Measurements from ENCODE around the gene PDE8A. TPM values are rescaled to one million over a fixed set of nuclear protein-coding genes. Genes with fewer than 3 reads are reported as not detected.

Gene PDE8A
- total and polyA plus RNA-seq, 2 donors (not counting 3 experiments of a cell fraction or from before 2014, with no cell fraction given): 21.3 to 45.7 TPM

DNA sequence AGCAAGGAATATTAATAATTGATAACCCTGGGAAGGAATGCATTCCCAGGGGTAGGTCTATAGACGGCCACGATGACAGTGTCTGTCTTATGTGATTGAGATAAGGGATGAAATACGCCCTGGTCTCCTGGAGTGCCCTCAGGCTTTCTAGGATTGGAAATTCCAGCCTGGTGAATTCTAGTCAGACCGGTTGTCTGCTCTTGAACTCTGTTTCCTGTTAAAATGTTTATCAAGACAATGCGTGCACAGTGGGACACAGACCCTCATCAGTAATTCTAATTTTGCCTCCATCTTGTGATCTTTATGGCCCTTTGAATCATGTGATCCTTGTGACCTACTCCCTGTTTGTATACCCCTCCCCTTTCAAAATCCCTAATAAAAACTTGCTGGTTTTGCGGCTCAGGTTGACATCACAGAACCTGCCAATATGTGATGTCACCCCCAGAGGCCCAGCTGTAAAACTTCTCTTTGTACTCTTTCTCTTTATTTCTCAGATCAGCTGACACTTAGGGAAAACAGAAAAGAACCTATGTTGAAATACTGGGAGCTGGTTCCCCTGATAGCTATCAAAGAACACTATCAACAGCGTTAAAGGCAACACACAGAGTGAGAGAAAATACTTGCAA is 183.3 kb downstream of the PDE8A start:
- dilution Hi-C loops (cut with MboI; ENCODE audit: extremely low pct_ligation_motif_present, low sequenced_read_pairs) (no loop called here), intact Hi-C loops (cut with micrococcal nuclease) (no loop called here)
- H3K27me3 ChIP-seq (ENCODE audit: control insufficient read depth in 2 of 2, insufficient read depth in 2 of 2, low read length in 2 of 2): no peaks in the 10 kb centered on the region
- H3K36me3 ChIP-seq (ENCODE audit: control insufficient read depth in 2 of 2, extremely low read depth in 1 of 2, insufficient read depth in 2 of 2, low read length in 2 of 2): no peaks in the 10 kb centered on the region
- H3K4me3 ChIP-seq (replicated peaks in 1 of 3; ENCODE audit: insufficient read depth in 1 of 3, low read depth in 1 of 3, low read length in 3 of 3): no peak overlapping the region
- H3K4me2 ChIP-seq (ENCODE audit: insufficient read depth, low read length): no peak overlapping the region
- ChIA-PET CTCF (no interaction called here), POLR2A (no interaction called here)
- TF ChIP-seq POLR2AphosphoS5 (IDR thresholded peaks at IDR 0.05; ENCODE audit: insufficient read depth, low read depth, low read length) (no peak), MAX (IDR thresholded peaks at IDR 0.05; ENCODE audit: insufficient read depth, insufficient read length) (no peak), FOS (IDR thresholded peaks at IDR 0.05; ENCODE audit: borderline replicate concordance, insufficient read depth, low read length) (no peak), MYC (IDR thresholded peaks at IDR 0.05; ENCODE audit: low read depth, low read length) (no peak), EZH2 (IDR thresholded peaks at IDR 0.05; ENCODE audit: borderline replicate concordance, low read depth, low read length, severe bottlenecking) (no peak), POLR2A (IDR thresholded peaks at IDR 0.05; ENCODE audit: low read depth, low read length) (no peak), JUN (IDR thresholded peaks at IDR 0.05; ENCODE audit: borderline replicate concordance, insufficient read depth, insufficient read length, low read depth) (no peak), GATA2 (IDR thresholded peaks at IDR 0.05; ENCODE audit: insufficient read depth, insufficient read length, low read depth, low read length) (no peak)
- TF ChIP-seq, protein P1, sequence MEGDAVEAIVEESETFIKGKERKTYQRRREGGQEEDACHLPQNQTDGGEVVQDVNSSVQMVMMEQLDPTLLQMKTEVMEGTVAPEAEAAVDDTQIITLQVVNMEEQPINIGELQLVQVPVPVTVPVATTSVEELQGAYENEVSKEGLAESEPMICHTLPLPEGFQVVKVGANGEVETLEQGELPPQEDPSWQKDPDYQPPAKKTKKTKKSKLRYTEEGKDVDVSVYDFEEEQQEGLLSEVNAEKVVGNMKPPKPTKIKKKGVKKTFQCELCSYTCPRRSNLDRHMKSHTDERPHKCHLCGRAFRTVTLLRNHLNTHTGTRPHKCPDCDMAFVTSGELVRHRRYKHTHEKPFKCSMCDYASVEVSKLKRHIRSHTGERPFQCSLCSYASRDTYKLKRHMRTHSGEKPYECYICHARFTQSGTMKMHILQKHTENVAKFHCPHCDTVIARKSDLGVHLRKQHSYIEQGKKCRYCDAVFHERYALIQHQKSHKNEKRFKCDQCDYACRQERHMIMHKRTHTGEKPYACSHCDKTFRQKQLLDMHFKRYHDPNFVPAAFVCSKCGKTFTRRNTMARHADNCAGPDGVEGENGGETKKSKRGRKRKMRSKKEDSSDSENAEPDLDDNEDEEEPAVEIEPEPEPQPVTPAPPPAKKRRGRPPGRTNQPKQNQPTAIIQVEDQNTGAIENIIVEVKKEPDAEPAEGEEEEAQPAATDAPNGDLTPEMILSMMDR (IDR thresholded peaks at IDR 0.05; ENCODE audit: extremely low read depth in 1 of 2, insufficient read depth in 1 of 2, low read depth in 1 of 2, low read length in 2 of 2): no peak
- no peaks in the 10 kb centered on the region for H3K4me1 ChIP-seq (ENCODE audit: control insufficient read depth, extremely low read depth, insufficient read depth, low read length)
- H3K27ac ChIP-seq (ENCODE audit: insufficient read depth, low read depth, low read length): no peak overlapping the region
- BruUV-seq (replicated peaks): no TSS peak
- H4K20me1 ChIP-seq (replicated peaks; ENCODE audit: control insufficient read depth, extremely low read depth, insufficient read depth, low read length): no peaks in the 10 kb centered on the region
- no peaks in the 10 kb centered on the region for H3K9me3 ChIP-seq (replicated peaks; ENCODE audit: control insufficient read depth, insufficient read depth, low read length)
- no peak for FAIRE-seq
- H3K9me1 ChIP-seq (replicated peaks; ENCODE audit: control insufficient read depth, extremely low read depth, insufficient read depth, low read length): no peaks in the 10 kb centered on the region
- DNase-seq (ENCODE audit: low read depth, low spot score): peak; percentile 19
- H3K9ac ChIP-seq (replicated peaks; ENCODE audit: extremely low read depth, insufficient read depth, low read length): no peak overlapping the region
- no peak overlapping the region for H2AFZ ChIP-seq (ENCODE audit: low read depth, low read length)
- H3K79me2 ChIP-seq (ENCODE audit: control insufficient read depth, insufficient read depth, low read length): no peaks in the 10 kb centered on the region
